Activated naive CD4-positive, alpha-beta T cell treated with anti-CD3 and anti-CD28 coated beads, Interleukin-2, amount 50 U/mL, for 24 hours (primary cell): ENCODE results near the gene CABCOCO1.

Experiments
- H3K27ac Mint-ChIP-seq: one replicate; pipeline ENCODE4 v1.8.0; 2021; ENCODE audit warnings: mild to moderate bottlenecking, mixed read lengths
- H3K27me3 Mint-ChIP-seq: one replicate; pipeline ENCODE4 v1.8.0; 2021; ENCODE audit warnings: mixed read lengths
- H3K36me3 Mint-ChIP-seq: one replicate; pipeline ENCODE4 v1.8.0; 2021; ENCODE audit warnings: mixed read lengths
- H3K4me1 Mint-ChIP-seq: one replicate; pipeline ENCODE4 v1.8.0; 2021; ENCODE audit warnings: mixed read lengths
- H3K4me3 Mint-ChIP-seq: one replicate; pipeline ENCODE4 v1.8.0; 2021; ENCODE audit warnings: mild to moderate bottlenecking, mixed read lengths
- H3K9me3 Mint-ChIP-seq: one replicate; pipeline ENCODE4 v1.8.0; 2021; ENCODE audit warnings: mixed read lengths

The CABCOCO1 gene

GRCh38 chr10:61793760-61794703, 131.3 kb downstream of the CABCOCO1 start:
- Mint-ChIP-seq H3K27ac (no peak overlapping the region), H3K36me3 (no peaks in the 10 kb centered on the region), H3K4me1 (no peaks in the 10 kb centered on the region), H3K27me3 (no peaks in the 10 kb centered on the region), H3K4me3 (no peak overlapping the region), H3K9me3 (no peaks in the 10 kb centered on the region)

- H3K27ac Mint-ChIP-seq, result no peak overlapping the region
- H3K4me3 Mint-ChIP-seq, result no peak overlapping the region
- no peaks in the 10 kb centered on the region for H3K36me3 Mint-ChIP-seq
- no peaks in the 10 kb centered on the region for H3K27me3 Mint-ChIP-seq
- H3K4me1 Mint-ChIP-seq, result no peaks in the 10 kb centered on the region
- no peaks in the 10 kb centered on the region for H3K9me3 Mint-ChIP-seq
Measured at GRCh38 chr10:61795147-61795546, 132.4 kb downstream of the CABCOCO1 start.

- H3K27me3 Mint-ChIP-seq, result no peaks in the 10 kb centered on the region
- no peaks in the 10 kb centered on the region for H3K36me3 Mint-ChIP-seq
- no peaks in the 10 kb centered on the region for H3K9me3 Mint-ChIP-seq
- H3K4me3 Mint-ChIP-seq, result no peak overlapping the region
- H3K4me1 Mint-ChIP-seq, result no peaks in the 10 kb centered on the region
- H3K27ac Mint-ChIP-seq, result no peak overlapping the region
Measured at GRCh38 chr10:61795551-61795950, 132.8 kb downstream of the CABCOCO1 start.

GRCh38 chr10:61796785-61797184, 134.1 kb downstream of the CABCOCO1 start:
- H3K9me3 Mint-ChIP-seq, result no peaks in the 10 kb centered on the region
- H3K27me3 Mint-ChIP-seq, result no peaks in the 10 kb centered on the region
- H3K27ac Mint-ChIP-seq, result no peak overlapping the region
- no peaks in the 10 kb centered on the region for H3K36me3 Mint-ChIP-seq
- no peaks in the 10 kb centered on the region for H3K4me1 Mint-ChIP-seq
- H3K4me3 Mint-ChIP-seq, result no peak overlapping the region

GRCh38 chr10:61797304-61798153, 134.8 kb downstream of the CABCOCO1 start:
- H3K36me3 Mint-ChIP-seq, result no peaks in the 10 kb centered on the region
- no peak overlapping the region for H3K4me3 Mint-ChIP-seq
- no peaks in the 10 kb centered on the region for H3K27me3 Mint-ChIP-seq
- H3K9me3 Mint-ChIP-seq, result no peaks in the 10 kb centered on the region
- no peak overlapping the region for H3K27ac Mint-ChIP-seq
- H3K4me1 Mint-ChIP-seq, result no peaks in the 10 kb centered on the region

GRCh38 chr10:61798713-61799112, 136.0 kb downstream of the CABCOCO1 start:
- Mint-ChIP-seq H3K9me3 (no peaks in the 10 kb centered on the region), H3K4me1 (no peaks in the 10 kb centered on the region), H3K36me3 (no peaks in the 10 kb centered on the region), H3K27me3 (no peaks in the 10 kb centered on the region), H3K4me3 (no peak overlapping the region), H3K27ac (no peak overlapping the region)

DNA sequence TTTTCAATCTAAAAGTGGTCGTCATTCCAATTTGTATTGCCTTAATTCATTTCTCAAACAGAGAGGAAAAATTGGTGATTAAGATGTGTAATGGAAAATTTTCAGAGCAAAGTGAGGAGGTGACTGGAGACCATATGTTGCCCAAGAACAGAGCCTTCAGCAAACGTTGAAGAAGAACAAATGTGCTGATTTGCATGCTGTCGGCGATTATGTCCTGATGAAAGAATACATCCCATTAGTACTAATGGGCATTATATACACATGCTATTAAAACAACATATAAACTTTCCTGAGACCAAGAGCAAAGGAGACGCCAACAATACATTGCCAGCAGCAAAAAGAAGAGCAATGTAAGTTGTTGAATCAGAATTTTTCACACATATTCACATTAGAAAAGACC, 138.8 kb downstream of the CABCOCO1 start:
- Mint-ChIP-seq H3K36me3 (no peaks in the 10 kb centered on the region), H3K4me3 (no peak overlapping the region), H3K9me3 (no peaks in the 10 kb centered on the region), H3K27me3 (no peaks in the 10 kb centered on the region), H3K27ac (no peak overlapping the region), H3K4me1 (peaks cover 6% of the 10 kb centered on the region)

DNA sequence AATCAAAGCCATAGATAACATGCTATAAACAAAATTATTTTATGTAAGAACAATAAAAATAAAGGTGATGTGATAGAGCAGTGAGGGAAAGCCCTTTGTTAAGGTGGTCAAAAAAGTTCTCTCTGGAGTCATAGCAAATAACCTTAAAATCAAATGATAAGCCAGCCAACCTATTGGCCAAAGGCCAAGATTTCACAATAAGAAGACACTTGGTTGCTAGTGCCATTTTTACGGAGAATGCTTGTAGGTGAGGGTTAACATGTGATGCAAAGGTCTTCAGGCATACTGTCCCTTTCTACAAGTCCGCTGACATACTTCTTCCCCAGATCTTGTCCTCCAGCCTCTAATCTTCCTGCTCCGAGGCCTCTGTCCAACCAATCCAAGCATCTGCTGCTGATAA, 140.5 kb downstream of the CABCOCO1 start:
- H3K27ac Mint-ChIP-seq, result no peak overlapping the region
- no peaks in the 10 kb centered on the region for H3K36me3 Mint-ChIP-seq
- H3K27me3 Mint-ChIP-seq, result no peaks in the 10 kb centered on the region
- H3K4me3 Mint-ChIP-seq, result no peak overlapping the region
- peaks cover 6% of the 10 kb centered on the region for H3K4me1 Mint-ChIP-seq
- no peaks in the 10 kb centered on the region for H3K9me3 Mint-ChIP-seq

DNA sequence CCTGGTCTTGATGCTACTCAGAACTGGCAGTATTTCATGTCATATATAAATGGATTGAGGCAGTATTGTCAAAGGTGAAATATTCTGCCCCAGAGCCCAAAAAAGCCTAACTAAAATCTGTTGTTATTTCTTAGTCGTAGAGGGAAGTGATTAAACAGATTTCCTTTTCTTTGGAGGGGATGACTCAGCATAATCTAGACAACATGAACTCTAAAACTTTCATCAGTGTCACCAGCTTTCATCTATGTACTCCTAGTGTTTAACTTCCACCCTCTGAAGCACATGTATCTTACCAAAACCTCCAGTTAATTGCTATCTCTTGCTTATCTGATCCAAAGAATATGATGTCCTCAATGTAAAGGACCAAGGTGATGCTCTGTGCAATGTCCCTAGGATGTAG, 141.7 kb downstream of the CABCOCO1 start:
- no peaks in the 10 kb centered on the region for H3K36me3 Mint-ChIP-seq

GRCh38 chr10:61805091-61805490, 142.4 kb downstream of the CABCOCO1 start:
- peaks cover 6% of the 10 kb centered on the region for H3K4me1 Mint-ChIP-seq

More for the DNA sequence above, 141.7 kb downstream of the CABCOCO1 start:
- Mint-ChIP-seq H3K27me3 (no peaks in the 10 kb centered on the region), H3K4me3 (no peak overlapping the region), H3K27ac (no peak overlapping the region), H3K9me3 (no peaks in the 10 kb centered on the region), H3K4me1 (peaks cover 6% of the 10 kb centered on the region)

GRCh38 chr10:61810263-61810662, 147.5 kb downstream of the CABCOCO1 start:
- Mint-ChIP-seq H3K9me3 (no peaks in the 10 kb centered on the region), H3K4me1 (no peaks in the 10 kb centered on the region), H3K36me3 (no peaks in the 10 kb centered on the region), H3K27ac (no peak overlapping the region), H3K4me3 (no peak overlapping the region), H3K27me3 (no peaks in the 10 kb centered on the region)

More at GRCh38 chr10:61805091-61805490, 142.4 kb downstream of the CABCOCO1 start:
- no peaks in the 10 kb centered on the region for H3K9me3 Mint-ChIP-seq
- no peaks in the 10 kb centered on the region for H3K27me3 Mint-ChIP-seq
- no peak overlapping the region for H3K4me3 Mint-ChIP-seq
- H3K36me3 Mint-ChIP-seq, result no peaks in the 10 kb centered on the region
- no peak overlapping the region for H3K27ac Mint-ChIP-seq

DNA sequence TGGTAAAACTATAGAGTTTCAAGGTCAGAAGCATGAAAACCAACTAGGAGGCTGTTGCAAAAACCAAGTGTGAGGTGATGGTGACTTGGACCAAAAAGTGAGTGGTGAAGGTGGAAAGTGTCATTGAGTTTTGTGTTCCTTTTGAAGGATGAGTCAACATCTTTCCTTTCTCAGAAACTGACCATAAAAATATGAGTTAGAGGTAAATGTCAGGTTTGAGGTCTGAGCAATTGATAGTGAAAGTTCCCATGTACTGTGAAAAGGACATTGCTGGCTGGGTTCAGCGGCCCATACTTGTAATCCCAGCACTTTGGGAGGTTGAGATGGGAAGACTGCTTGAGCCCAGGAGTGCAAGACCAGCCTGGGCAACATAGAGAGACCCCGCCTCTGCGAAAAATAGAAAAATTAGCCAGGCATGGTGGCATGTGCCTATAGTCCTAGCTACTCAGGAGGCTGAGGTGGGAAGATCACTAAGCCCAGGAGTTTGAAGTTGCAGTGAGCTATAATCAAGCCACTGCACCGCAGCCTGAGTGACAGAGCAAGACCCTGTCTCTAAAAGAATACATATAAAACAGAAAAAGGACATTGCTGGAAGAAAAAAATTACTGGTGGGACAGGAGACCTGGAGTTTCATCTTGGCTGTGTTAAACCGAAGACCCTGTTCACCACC, 149.5 kb downstream of the CABCOCO1 start:
- no peaks in the 10 kb centered on the region for H3K36me3 Mint-ChIP-seq
- H3K27ac Mint-ChIP-seq, result no peak overlapping the region
- no peak overlapping the region for H3K4me3 Mint-ChIP-seq
- no peaks in the 10 kb centered on the region for H3K4me1 Mint-ChIP-seq
- no peaks in the 10 kb centered on the region for H3K9me3 Mint-ChIP-seq
- H3K27me3 Mint-ChIP-seq, result no peaks in the 10 kb centered on the region

GRCh38 chr10:61812920-61813319, 150.2 kb downstream of the CABCOCO1 start:
- Mint-ChIP-seq H3K4me1 (no peaks in the 10 kb centered on the region), H3K36me3 (no peaks in the 10 kb centered on the region), H3K27ac (no peak overlapping the region), H3K4me3 (no peak overlapping the region), H3K9me3 (no peaks in the 10 kb centered on the region), H3K27me3 (no peaks in the 10 kb centered on the region)

GRCh38 chr10:61814160-61814559, 151.4 kb downstream of the CABCOCO1 start:
- no peaks in the 10 kb centered on the region for H3K9me3 Mint-ChIP-seq
- no peak overlapping the region for H3K27ac Mint-ChIP-seq
- H3K27me3 Mint-ChIP-seq, result no peaks in the 10 kb centered on the region
- H3K36me3 Mint-ChIP-seq, result no peaks in the 10 kb centered on the region
- no peaks in the 10 kb centered on the region for H3K4me1 Mint-ChIP-seq
- H3K4me3 Mint-ChIP-seq, result no peak overlapping the region

- no peaks in the 10 kb centered on the region for H3K36me3 Mint-ChIP-seq
- no peak overlapping the region for H3K4me3 Mint-ChIP-seq
- H3K4me1 Mint-ChIP-seq, result no peaks in the 10 kb centered on the region
- no peak overlapping the region for H3K27ac Mint-ChIP-seq
- H3K27me3 Mint-ChIP-seq, result no peaks in the 10 kb centered on the region
- H3K9me3 Mint-ChIP-seq, result no peaks in the 10 kb centered on the region
Measured at GRCh38 chr10:61815496-61815895, 152.8 kb downstream of the CABCOCO1 start.
